Sigmoid colon (tissue), 7 donors: ENCODE measurements around the gene PMVK. TPM values are rescaled to one million over a fixed set of nuclear protein-coding genes. Genes with fewer than 3 reads are reported as not detected.

ENCODE experiments used
- DNase-seq: peaks from one replicate; pipeline ENCODE4 v3.0.0-alpha.2; 2019
- H3K27ac ChIP-seq, 4 donors: fragments of 200-600 bp; sonication (generic); one replicate each; pipeline ENCODE4 v1.5.1; 2016 to 2019; ENCODE audit warnings: mild to moderate bottlenecking in 1 of 4
- H3K27me3 ChIP-seq, 3 donors: fragments of 200-600 bp; sonication (generic); one replicate each; pipeline ENCODE4 v1.5.1; 2019; ENCODE audit warnings: mild to moderate bottlenecking in 1 of 3
- H3K36me3 ChIP-seq, 4 donors: fragments of 200-600 bp; sonication (generic); one replicate each; pipeline ENCODE4 v1.5.1; 2016 to 2019
- H3K4me1 ChIP-seq, 4 donors: fragments of 200-600 bp; sonication (generic); one replicate each; pipeline ENCODE4 v1.5.1; 2017 to 2019
- H3K4me3 ChIP-seq, 4 donors: fragments of 200-600 bp; sonication (generic); one replicate each; pipeline ENCODE4 v1.5.1; 2017 to 2019; ENCODE audit warnings: mild to moderate bottlenecking in 2 of 4, moderate library complexity in 1 of 4
- H3K9me3 ChIP-seq, 4 donors: fragments of 200-600 bp in 3 of 4; sonication (generic) in 3 of 4; one replicate each; pipeline versions ENCODE4 v1.5.1 to v1.6.1; 2013 to 2019
- CTCF ChIP-seq, 4 experiments: fragments of 450-650 bp in 3 of 4; fragments of 200-600 bp in 1 of 4; IDR thresholded peaks; one replicate each; pipeline ENCODE4 v1.5.1; 2016 to 2019; ENCODE audit warnings: antibody characterized with exemption in 4 of 4, mild to moderate bottlenecking in 3 of 4, moderate library complexity in 2 of 4
- EP300 ChIP-seq, 4 donors: sonication (generic); formaldehyde crosslinking; IDR thresholded peaks; one replicate each; pipeline ENCODE4 v1.6.1; 2017; ENCODE audit warnings: antibody characterized with exemption in 4 of 4
- POLR2A ChIP-seq, 2 donors: fragments of 450-650 bp; IDR thresholded peaks; one replicate each; pipeline ENCODE4 v1.6.1; 2016; ENCODE audit warnings: antibody characterized with exemption in 2 of 2, mild to moderate bottlenecking in 2 of 2, moderate library complexity in 2 of 2
- POLR2AphosphoS5 ChIP-seq, 4 donors: sonication (generic); formaldehyde crosslinking; IDR thresholded peaks; one replicate each; pipeline ENCODE4 v1.6.1; 2017; ENCODE audit warnings: antibody characterized with exemption in 4 of 4
- WGBS, 2 donors: extraction: QIAGEN DNeasy Blood & Tissue Kit; methylation state at CpG; one replicate each; pipeline ENCODE4 v1.1.7; 2013; 5-methylcytosine and 5-hydroxymethylcytosine counted together
- intact Hi-C: fragments of 100-400 bp; cut with DNase I; formaldehyde crosslinking; loops from one replicate; pipeline ENCODE4 v1.15.1; 2023
- polyA plus RNA-seq, 3 donors: library from polyadenylated mRNA; stranded (reverse); fragments of 200-250 nt; gene quantifications; one replicate each; pipeline ENCODE4 v1.2.3, GENCODE V29; 2013
- total RNA-seq, 4 donors: library from RNA; depleted of rRNA; stranded (reverse); fragments of >200 nt; gene quantifications; one replicate each; pipeline ENCODE4 v1.1.0, GENCODE V29; 2016
- donor health status: healthy with polysubstance abuse.
- donor health status: Bipolar disorder and iron deficiency.
- donor health status: healthy.

PMVK gene
- total and polyA plus RNA-seq, 7 donors = 11.1 to 54.1 (median 19.6) TPM

- H3K9me3 ChIP-seq = no peaks in the 10 kb centered on the region
- peaks cover 8 to 37% (median 23%) of the 10 kb centered on the region in 4 donors for H3K36me3 ChIP-seq
- H3K4me3 ChIP-seq = no peak overlapping the region
- H3K27ac ChIP-seq = peak overlapping the region in 1 of 4 donors; percentile 14
- H3K27me3 ChIP-seq = no peaks in the 10 kb centered on the region
- TF ChIP-seq POLR2AphosphoS5 (IDR thresholded peaks at IDR 0.05) (no peak), CTCF (IDR thresholded peaks at IDR 0.05) (no peak), POLR2A (IDR thresholded peaks at IDR 0.05) (no peak), EP300 (IDR thresholded peaks at IDR 0.05) (no peak)
- H3K4me1 ChIP-seq = peaks cover 0 to 56% (median 51%) of the 10 kb centered on the region in 4 donors
- intact Hi-C loops = no loop called here
- 80 to 89% methylated on average over 6 of the region's 6 CpGs for WGBS, 2 donors
- no peak for DNase-seq
These were observed 16.1 kb upstream of the PMVK start for GRCh38 chr1:154952664-154953063.

GRCh38 chr1:154951901-154952657, 15.6 kb upstream of the PMVK start:
- peaks cover 0 to 51% (median 47%) of the 10 kb centered on the region in 4 donors for H3K4me1 ChIP-seq
- TF ChIP-seq EP300 (IDR thresholded peaks at IDR 0.05) (no peak), CTCF (IDR thresholded peaks at IDR 0.05) (no peak), POLR2AphosphoS5 (IDR thresholded peaks at IDR 0.05) (no peak), POLR2A (IDR thresholded peaks at IDR 0.05) (no peak)
- H3K36me3 ChIP-seq = peaks cover 8 to 43% (median 25%) of the 10 kb centered on the region in 4 donors
- no peaks in the 10 kb centered on the region for H3K27me3 ChIP-seq
- no peak for DNase-seq
- intact Hi-C loops = no loop called here
- H3K9me3 ChIP-seq = no peaks in the 10 kb centered on the region
- 49 to 77% methylated on average over 15 of the region's 15 CpGs for WGBS, 2 donors
- no peak overlapping the region for H3K4me3 ChIP-seq
- peak overlapping the region in 1 of 4 donors; percentile 14 for H3K27ac ChIP-seq

GRCh38 chr1:154948079-154948478, 11.6 kb upstream of the PMVK start:
- DNase-seq = no peak
- peaks cover 8 to 71% (median 38%) of the 10 kb centered on the region in 4 donors for H3K36me3 ChIP-seq
- intact Hi-C loops = no loop called here
- H3K4me1 ChIP-seq = peaks cover 0 to 28% (median 16%) of the 10 kb centered on the region in 4 donors
- no peak overlapping the region for H3K4me3 ChIP-seq
- WGBS, 2 donors = 96 to 97% methylated on average over 11 of the region's 11 CpGs
- H3K27me3 ChIP-seq = no peaks in the 10 kb centered on the region
- TF ChIP-seq POLR2A (IDR thresholded peaks at IDR 0.05) (no peak), EP300 (IDR thresholded peaks at IDR 0.05) (no peak), POLR2AphosphoS5 (IDR thresholded peaks at IDR 0.05) (no peak), CTCF (IDR thresholded peaks at IDR 0.05) (no peak)
- no peak overlapping the region for H3K27ac ChIP-seq
- H3K9me3 ChIP-seq = no peaks in the 10 kb centered on the region

- Histone ChIP-seq H3K4me1 (peaks cover 0 to 17% (median 6%) of the 10 kb centered on the region in 4 donors), H3K27me3 (no peaks in the 10 kb centered on the region), H3K27ac (no peak overlapping the region), H3K9me3 (no peaks in the 10 kb centered on the region), H3K36me3 (peaks cover 7 to 65% (median 34%) of the 10 kb centered on the region in 4 donors), H3K4me3 (no peak overlapping the region)
- WGBS, 2 donors = 85 to 87% methylated on average over 17 of the region's 17 CpGs
- DNase-seq = no peak
- TF ChIP-seq POLR2AphosphoS5 (IDR thresholded peaks at IDR 0.05) (no peak), POLR2A (IDR thresholded peaks at IDR 0.05) (no peak), CTCF (IDR thresholded peaks at IDR 0.05) (no peak), EP300 (IDR thresholded peaks at IDR 0.05) (no peak)
- intact Hi-C loops = no loop called here
These were observed 9.7 kb upstream of the PMVK start for GRCh38 chr1:154945962-154946850.
